ACC112 (cell line): ENCODE results near the gene C17orf78.
A peak's percentile ranks its signal among the peaks of the same experiment; 100 is the strongest.
"Not testable (repeated sequence)": the region's sequence is repeated elsewhere in the genome, so short reads cannot be mapped to it uniquely, and the experiment has no call there.

Source experiments
- H2AFZ ChIP-seq: fragments of 200-600 bp; sonication (generic); one replicate; pipeline ENCODE4 v1.6.0; 2017; ENCODE audit warnings: antibody characterized with exemption, low read length; ENCODE audit not compliant: unreplicated experiment
- H3K27ac ChIP-seq: fragments of 200-600 bp; sonication (generic); 2 replicates; pipeline ENCODE4 v1.5.1; 2014; ENCODE audit warnings: low read depth, mild to moderate bottlenecking, antibody characterized with exemption, low read length, moderate library complexity
- H3K27me3 ChIP-seq: fragments of 200-600 bp; sonication (generic); 2 replicates; pipeline ENCODE4 v1.6.1; 2014; ENCODE audit warnings: mild to moderate bottlenecking, antibody characterized with exemption, low read length, moderate library complexity, mixed read lengths; ENCODE audit not compliant: insufficient read depth
- H3K36me3 ChIP-seq: fragments of 200-600 bp; sonication (generic); 2 replicates; pipeline ENCODE4 v1.6.1; 2016; ENCODE audit warnings: mild to moderate bottlenecking, antibody characterized with exemption, low read length, moderate library complexity, mixed read lengths; ENCODE audit not compliant: insufficient read depth
- H3K4me1 ChIP-seq: fragments of 200-600 bp; sonication (generic); one replicate; pipeline ENCODE4 v1.6.1; 2016; ENCODE audit warnings: low read length, mixed read lengths; ENCODE audit not compliant: insufficient read depth, unreplicated experiment, control insufficient read depth
- H3K4me3 ChIP-seq: fragments of 200-600 bp; sonication (generic); 2 replicates; pipeline ENCODE4 v1.5.1; 2014; ENCODE audit warnings: mild to moderate bottlenecking, low read depth, low read length
- H3K79me2 ChIP-seq: fragments of 200-600 bp; sonication (generic); one replicate; pipeline ENCODE4 v1.6.0; 2016; ENCODE audit warnings: low read length; ENCODE audit not compliant: control insufficient read depth, unreplicated experiment, insufficient read depth

The C17orf78 gene

GRCh38 chr17:37406635-37407461, 31.1 kb downstream of the C17orf78 start, which contains the start of the genes ACACA and TADA2A:
Gene ACACA (minus strand): TSS chr17:37406836. CDS start chr17:37406299, 537 bp downstream.
Gene TADA2A (plus strand): TSS chr17:37406886. CDS start chr17:37411366, 4,480 bp downstream.
- H2AFZ ChIP-seq = peak within 1 kb of the TSS; percentile 90
- peaks cover 21% of the 10 kb centered on the region for H3K4me1 ChIP-seq
- H3K79me2 ChIP-seq = peaks cover 72% of the 10 kb centered on the region

GRCh38 chr17:37408145-37408479, 32.3 kb downstream of the C17orf78 start:
- H3K36me3 ChIP-seq, H2AFZ ChIP-seq, H3K27ac ChIP-seq, H3K27me3 ChIP-seq: not testable (repeated sequence)
- H3K4me1 ChIP-seq = peaks cover 20% of the 10 kb centered on the region
- peaks cover 64% of the 10 kb centered on the region for H3K79me2 ChIP-seq
- peak overlapping the region; percentile 99; the same call in 1 of the 2 replicates for H3K4me3 ChIP-seq

More at GRCh38 chr17:37406635-37407461, 31.1 kb downstream of the C17orf78 start, which contains the start of the genes ACACA and TADA2A:
- peak within 1 kb of the TSS; percentile 88 for H3K27ac ChIP-seq
- no peaks in the 10 kb centered on the region for H3K27me3 ChIP-seq
- H3K36me3 ChIP-seq = peaks cover 6% of the 10 kb centered on the region
- peak within 1 kb of the TSS; percentile 100 for H3K4me3 ChIP-seq

- Histone ChIP-seq H3K4me3 (no peak overlapping the region), H3K36me3 (peaks cover 14% of the 10 kb centered on the region), H3K27me3 (no peaks in the 10 kb centered on the region), H3K4me1 (peaks cover 6% of the 10 kb centered on the region), H3K79me2 (peaks cover 43% of the 10 kb centered on the region), H3K27ac (no peak overlapping the region), H2AFZ (no peak overlapping the region)
Observed at GRCh38 chr17:37410357-37410756, 34.6 kb downstream of the C17orf78 start.

- Histone ChIP-seq H3K79me2 (peaks cover 13% of the 10 kb centered on the region), H3K36me3 (peaks cover 16% of the 10 kb centered on the region), H3K4me1 (peaks cover 4% of the 10 kb centered on the region)
Observed at GRCh38 chr17:37413875-37414519, 38.2 kb downstream of the C17orf78 start.

GRCh38 chr17:37417852-37418251, 42.1 kb downstream of the C17orf78 start:
- Histone ChIP-seq H3K4me3 (no peak overlapping the region), H3K27me3 (no peaks in the 10 kb centered on the region), H3K27ac (no peak overlapping the region), H3K4me1 (peaks cover 4% of the 10 kb centered on the region), H3K79me2 (peaks cover 12% of the 10 kb centered on the region), H3K36me3 (peaks cover 12% of the 10 kb centered on the region; the same call in 1 of the 2 replicates), H2AFZ (no peak overlapping the region)

More at GRCh38 chr17:37413875-37414519, 38.2 kb downstream of the C17orf78 start:
- Histone ChIP-seq H3K4me3 (no peak overlapping the region), H2AFZ (no peak overlapping the region), H3K27ac (no peak overlapping the region), H3K27me3 (no peaks in the 10 kb centered on the region)

GRCh38 chr17:37422971-37423625, 47.3 kb downstream of the C17orf78 start:
- Histone ChIP-seq H3K27me3 (no peaks in the 10 kb centered on the region), H3K4me3 (no peak overlapping the region), H3K36me3 (peaks cover 17% of the 10 kb centered on the region), H3K27ac (no peak overlapping the region), H2AFZ (no peak overlapping the region), H3K79me2 (peaks cover 14% of the 10 kb centered on the region), H3K4me1 (no peaks in the 10 kb centered on the region)

GRCh38 chr17:37425268-37425667, 49.5 kb downstream of the C17orf78 start:
- Histone ChIP-seq H2AFZ (no peak overlapping the region), H3K36me3 (peaks cover 17% of the 10 kb centered on the region), H3K79me2 (peaks cover 9% of the 10 kb centered on the region), H3K4me3 (no peak overlapping the region), H3K27me3 (no peaks in the 10 kb centered on the region), H3K4me1 (peaks cover 10% of the 10 kb centered on the region), H3K27ac (no peak overlapping the region)

GRCh38 chr17:37429039-37429438, 53.3 kb downstream of the C17orf78 start:
- H2AFZ ChIP-seq = no peak overlapping the region
- peaks cover 13% of the 10 kb centered on the region for H3K4me1 ChIP-seq
- peaks cover 19% of the 10 kb centered on the region for H3K36me3 ChIP-seq
- H3K4me3 ChIP-seq = no peak overlapping the region
- H3K79me2 ChIP-seq = peaks cover 13% of the 10 kb centered on the region
- H3K27ac ChIP-seq = 0 out of 2 replicates have a peak overlapping the region, but pooled peaks have one; percentile 39
- H3K27me3 ChIP-seq = no peaks in the 10 kb centered on the region

- Histone ChIP-seq H2AFZ (no peak overlapping the region), H3K36me3 (peaks cover 19% of the 10 kb centered on the region), H3K79me2 (peaks cover 15% of the 10 kb centered on the region), H3K27ac (peak overlapping the region; percentile 80), H3K27me3 (no peaks in the 10 kb centered on the region), H3K4me1 (peaks cover 13% of the 10 kb centered on the region), H3K4me3 (no peak overlapping the region)
Observed at GRCh38 chr17:37429453-37429852, 53.7 kb downstream of the C17orf78 start.

GRCh38 chr17:37430051-37430627, 54.4 kb downstream of the C17orf78 start:
- H3K36me3 ChIP-seq = peaks cover 17% of the 10 kb centered on the region
- H3K79me2 ChIP-seq = peaks cover 15% of the 10 kb centered on the region
- H3K4me1 ChIP-seq = peaks cover 13% of the 10 kb centered on the region
- H2AFZ ChIP-seq = peak overlapping the region; percentile 29
- H3K4me3 ChIP-seq = no peak overlapping the region
- H3K27me3 ChIP-seq = no peaks in the 10 kb centered on the region
- peak overlapping the region; percentile 80 for H3K27ac ChIP-seq
